ENCODE measurements around the gene SLC27A5. TPM values are rescaled to one million over a fixed set of nuclear protein-coding genes. Genes with fewer than 3 reads are reported as not detected.
A peak's percentile ranks its signal among the peaks of the same experiment; 100 is the strongest.

SLC27A5 gene
- total and polyA plus RNA-seq, 2 of the 13 experiments (the other 11 are each of a cell fraction or from before 2014, with no cell fraction given): 30.3 to 40.2 TPM

- no peak for TF ChIP-seq LCORL (IDR thresholded peaks at IDR 0.05)
- TF ChIP-seq LCORL (CRISPR knock-in tag; IDR thresholded peaks at IDR 0.05): peak; percentile 62
- peak; percentile 85; the same call in 1 of the 2 replicates for TF ChIP-seq GTF3A (CRISPR knock-in tag; conservative IDR thresholded peaks at IDR 0.05)
- TF ChIP-seq SP5 (CRISPR knock-in tag; IDR thresholded peaks at IDR 0.05; ENCODE audit: borderline replicate concordance, low read depth): peak; percentile 66; the same call in 1 of the 2 replicates
- TF ChIP-seq ZNF773 (CRISPR knock-in tag; IDR thresholded peaks at IDR 0.05; ENCODE audit: borderline replicate concordance): no peak
- TF ChIP-seq, protein P1, sequence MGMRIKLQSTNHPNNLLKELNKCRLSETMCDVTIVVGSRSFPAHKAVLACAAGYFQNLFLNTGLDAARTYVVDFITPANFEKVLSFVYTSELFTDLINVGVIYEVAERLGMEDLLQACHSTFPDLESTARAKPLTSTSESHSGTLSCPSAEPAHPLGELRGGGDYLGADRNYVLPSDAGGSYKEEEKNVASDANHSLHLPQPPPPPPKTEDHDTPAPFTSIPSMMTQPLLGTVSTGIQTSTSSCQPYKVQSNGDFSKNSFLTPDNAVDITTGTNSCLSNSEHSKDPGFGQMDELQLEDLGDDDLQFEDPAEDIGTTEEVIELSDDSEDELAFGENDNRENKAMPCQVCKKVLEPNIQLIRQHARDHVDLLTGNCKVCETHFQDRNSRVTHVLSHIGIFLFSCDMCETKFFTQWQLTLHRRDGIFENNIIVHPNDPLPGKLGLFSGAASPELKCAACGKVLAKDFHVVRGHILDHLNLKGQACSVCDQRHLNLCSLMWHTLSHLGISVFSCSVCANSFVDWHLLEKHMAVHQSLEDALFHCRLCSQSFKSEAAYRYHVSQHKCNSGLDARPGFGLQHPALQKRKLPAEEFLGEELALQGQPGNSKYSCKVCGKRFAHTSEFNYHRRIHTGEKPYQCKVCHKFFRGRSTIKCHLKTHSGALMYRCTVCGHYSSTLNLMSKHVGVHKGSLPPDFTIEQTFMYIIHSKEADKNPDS (CRISPR knock-in tag; IDR thresholded peaks at IDR 0.05): no peak
- TF ChIP-seq ZNF12 (CRISPR knock-in tag; IDR thresholded peaks at IDR 0.05): no peak
- TF ChIP-seq CTCF (CRISPR knock-in tag; IDR thresholded peaks at IDR 0.05): peak; percentile 42
- no peak for TF ChIP-seq JUND (CRISPR knock-in tag; IDR thresholded peaks at IDR 0.05)
- TF ChIP-seq ZZZ3 (CRISPR knock-in tag; IDR thresholded peaks at IDR 0.05; ENCODE audit: borderline replicate concordance): peak; percentile 82; the same call in 1 of the 2 replicates
- peak; percentile 33; the same call in 1 of the 2 replicates for TF ChIP-seq CBFB (CRISPR knock-in tag; IDR thresholded peaks at IDR 0.05)
- no peak for TF ChIP-seq FOXO4 (CRISPR knock-in tag; conservative IDR thresholded peaks at IDR 0.05)
- peak; percentile 78; the same call in 1 of the 2 replicates for TF ChIP-seq MYC (CRISPR knock-in tag; IDR thresholded peaks at IDR 0.05; ENCODE audit: borderline replicate concordance)
- 0 out of 2 replicates have a peak, but pooled peaks have one; percentile 51 for TF ChIP-seq ATF7-NPFF (CRISPR knock-in tag; IDR thresholded peaks at IDR 0.05; ENCODE audit: low read depth)
- TF ChIP-seq IRF9 (CRISPR knock-in tag; IDR thresholded peaks at IDR 0.05; ENCODE audit: borderline replicate concordance): no peak; the same call in 1 of the 2 replicates
- 0 out of 2 replicates have a peak, but pooled peaks have one; percentile 66 for TF ChIP-seq MTERF4 (CRISPR knock-in tag; IDR thresholded peaks at IDR 0.05)
- TF ChIP-seq, protein P2, sequence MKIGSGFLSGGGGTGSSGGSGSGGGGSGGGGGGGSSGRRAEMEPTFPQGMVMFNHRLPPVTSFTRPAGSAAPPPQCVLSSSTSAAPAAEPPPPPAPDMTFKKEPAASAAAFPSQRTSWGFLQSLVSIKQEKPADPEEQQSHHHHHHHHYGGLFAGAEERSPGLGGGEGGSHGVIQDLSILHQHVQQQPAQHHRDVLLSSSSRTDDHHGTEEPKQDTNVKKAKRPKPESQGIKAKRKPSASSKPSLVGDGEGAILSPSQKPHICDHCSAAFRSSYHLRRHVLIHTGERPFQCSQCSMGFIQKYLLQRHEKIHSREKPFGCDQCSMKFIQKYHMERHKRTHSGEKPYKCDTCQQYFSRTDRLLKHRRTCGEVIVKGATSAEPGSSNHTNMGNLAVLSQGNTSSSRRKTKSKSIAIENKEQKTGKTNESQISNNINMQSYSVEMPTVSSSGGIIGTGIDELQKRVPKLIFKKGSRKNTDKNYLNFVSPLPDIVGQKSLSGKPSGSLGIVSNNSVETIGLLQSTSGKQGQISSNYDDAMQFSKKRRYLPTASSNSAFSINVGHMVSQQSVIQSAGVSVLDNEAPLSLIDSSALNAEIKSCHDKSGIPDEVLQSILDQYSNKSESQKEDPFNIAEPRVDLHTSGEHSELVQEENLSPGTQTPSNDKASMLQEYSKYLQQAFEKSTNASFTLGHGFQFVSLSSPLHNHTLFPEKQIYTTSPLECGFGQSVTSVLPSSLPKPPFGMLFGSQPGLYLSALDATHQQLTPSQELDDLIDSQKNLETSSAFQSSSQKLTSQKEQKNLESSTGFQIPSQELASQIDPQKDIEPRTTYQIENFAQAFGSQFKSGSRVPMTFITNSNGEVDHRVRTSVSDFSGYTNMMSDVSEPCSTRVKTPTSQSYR (CRISPR knock-in tag; IDR thresholded peaks at IDR 0.05; ENCODE audit: borderline replicate concordance): no peak
- 0 out of 2 replicates have a peak, but pooled peaks have one; percentile 66 for TF ChIP-seq ZNF746 (CRISPR knock-in tag; IDR thresholded peaks at IDR 0.05)
Measured at GRCh38 chr19:58511353-58512208, at the start of gene SLC27A5 (continued).

Measured in HepG2 (cell line).